ENCODE measurements around the gene C2orf81.

C2orf81 gene

DNA sequence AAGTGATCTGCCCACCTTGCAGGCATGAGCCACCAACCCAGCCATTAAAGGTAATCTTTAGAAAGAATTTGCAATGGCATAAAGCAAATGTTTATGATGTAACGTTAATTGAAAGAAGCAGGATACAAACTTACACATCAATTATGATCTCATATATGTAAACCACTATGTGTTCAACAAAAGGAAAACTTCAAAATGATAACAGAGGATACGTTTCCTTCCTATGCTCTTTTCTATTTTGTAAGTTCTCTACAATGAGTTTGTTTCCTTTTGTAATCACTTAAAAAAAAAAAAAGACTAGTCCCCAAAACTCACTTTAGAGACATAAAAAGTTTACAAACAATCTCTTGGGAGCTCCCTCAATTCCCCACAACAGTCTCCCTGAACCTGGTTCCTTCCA, 1.4 kb downstream of the C2orf81 start:
- TF ChIP-seq, protein P1, sequence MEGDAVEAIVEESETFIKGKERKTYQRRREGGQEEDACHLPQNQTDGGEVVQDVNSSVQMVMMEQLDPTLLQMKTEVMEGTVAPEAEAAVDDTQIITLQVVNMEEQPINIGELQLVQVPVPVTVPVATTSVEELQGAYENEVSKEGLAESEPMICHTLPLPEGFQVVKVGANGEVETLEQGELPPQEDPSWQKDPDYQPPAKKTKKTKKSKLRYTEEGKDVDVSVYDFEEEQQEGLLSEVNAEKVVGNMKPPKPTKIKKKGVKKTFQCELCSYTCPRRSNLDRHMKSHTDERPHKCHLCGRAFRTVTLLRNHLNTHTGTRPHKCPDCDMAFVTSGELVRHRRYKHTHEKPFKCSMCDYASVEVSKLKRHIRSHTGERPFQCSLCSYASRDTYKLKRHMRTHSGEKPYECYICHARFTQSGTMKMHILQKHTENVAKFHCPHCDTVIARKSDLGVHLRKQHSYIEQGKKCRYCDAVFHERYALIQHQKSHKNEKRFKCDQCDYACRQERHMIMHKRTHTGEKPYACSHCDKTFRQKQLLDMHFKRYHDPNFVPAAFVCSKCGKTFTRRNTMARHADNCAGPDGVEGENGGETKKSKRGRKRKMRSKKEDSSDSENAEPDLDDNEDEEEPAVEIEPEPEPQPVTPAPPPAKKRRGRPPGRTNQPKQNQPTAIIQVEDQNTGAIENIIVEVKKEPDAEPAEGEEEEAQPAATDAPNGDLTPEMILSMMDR (IDR thresholded peaks at IDR 0.05; ENCODE audit: low read depth, low read length) = no peak
- no peak for TF ChIP-seq EZH2phosphoT487 (IDR thresholded peaks at IDR 0.05; ENCODE audit: low read depth)
- H4K20me1 ChIP-seq (ENCODE audit: insufficient read depth, low read length) = no peaks in the 10 kb centered on the region

DNA sequence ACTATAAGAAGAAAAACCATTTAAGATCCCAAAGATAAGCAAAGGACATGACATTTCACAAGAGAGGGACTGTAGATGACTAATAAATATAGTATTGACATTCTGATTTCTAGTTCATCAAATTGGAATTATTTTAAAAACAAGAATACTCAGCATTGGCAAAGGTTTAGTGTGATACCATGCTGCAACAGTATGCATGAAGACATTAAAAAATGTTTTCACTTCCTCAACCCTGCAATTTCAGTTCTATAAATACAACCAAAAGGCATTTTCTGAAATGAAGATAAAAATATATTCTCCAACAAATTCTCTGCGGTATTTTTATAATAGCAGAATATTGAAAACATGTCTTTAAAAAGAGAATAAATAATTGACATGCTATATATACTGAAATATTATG, 2.1 kb downstream of the C2orf81 start:
- Histone ChIP-seq H3K9me3 (ENCODE audit: insufficient read depth, low read length) (no peaks in the 10 kb centered on the region), H3K27ac (ENCODE audit: low read length) (peak overlapping the region; percentile 31), H3K36me3 (replicated peaks; ENCODE audit: low read depth, low read length) (peaks cover 8% of the 10 kb centered on the region), H2AFZ (ENCODE audit: low read depth, low read length) (no peak overlapping the region), H3K4me3 (ENCODE audit: low read length) (peak overlapping the region; percentile 88), H3K79me2 (ENCODE audit: low read length) (no peaks in the 10 kb centered on the region), H3K4me1 (ENCODE audit: low read length) (peaks cover 32% of the 10 kb centered on the region), H4K20me1 (ENCODE audit: insufficient read depth, low read length) (no peaks in the 10 kb centered on the region), H3K4me2 (ENCODE audit: low read length) (peak overlapping the region; percentile 98), H3K9ac (ENCODE audit: low read length) (0 out of 2 replicates have a peak overlapping the region, but pooled peaks have one; percentile 15), H3K27me3 (ENCODE audit: low read depth, low read length) (no peaks in the 10 kb centered on the region)
- TF ChIP-seq, protein P1 (IDR thresholded peaks at IDR 0.05; ENCODE audit: low read depth, low read length) = no peak
- no peak for TF ChIP-seq EZH2phosphoT487 (IDR thresholded peaks at IDR 0.05; ENCODE audit: low read depth)

More for the DNA sequence above, 1.4 kb downstream of the C2orf81 start:
- peaks cover 14% of the 10 kb centered on the region for H3K36me3 ChIP-seq (replicated peaks; ENCODE audit: low read depth, low read length)
- H2AFZ ChIP-seq (ENCODE audit: low read depth, low read length) = no peak overlapping the region
- peaks cover 32% of the 10 kb centered on the region for H3K4me1 ChIP-seq (ENCODE audit: low read length)
- peak overlapping the region; percentile 98 for H3K4me2 ChIP-seq (ENCODE audit: low read length)
- H3K9ac ChIP-seq (ENCODE audit: low read length) = 0 out of 2 replicates have a peak overlapping the region, but pooled peaks have one; percentile 15
- no peaks in the 10 kb centered on the region for H3K79me2 ChIP-seq (ENCODE audit: low read length)
- H3K27me3 ChIP-seq (ENCODE audit: low read depth, low read length) = no peaks in the 10 kb centered on the region
- no peaks in the 10 kb centered on the region for H3K9me3 ChIP-seq (ENCODE audit: insufficient read depth, low read length)
- H3K4me3 ChIP-seq (ENCODE audit: low read length) = peak overlapping the region; percentile 88
- peak overlapping the region; percentile 31 for H3K27ac ChIP-seq (ENCODE audit: low read length)

DNA sequence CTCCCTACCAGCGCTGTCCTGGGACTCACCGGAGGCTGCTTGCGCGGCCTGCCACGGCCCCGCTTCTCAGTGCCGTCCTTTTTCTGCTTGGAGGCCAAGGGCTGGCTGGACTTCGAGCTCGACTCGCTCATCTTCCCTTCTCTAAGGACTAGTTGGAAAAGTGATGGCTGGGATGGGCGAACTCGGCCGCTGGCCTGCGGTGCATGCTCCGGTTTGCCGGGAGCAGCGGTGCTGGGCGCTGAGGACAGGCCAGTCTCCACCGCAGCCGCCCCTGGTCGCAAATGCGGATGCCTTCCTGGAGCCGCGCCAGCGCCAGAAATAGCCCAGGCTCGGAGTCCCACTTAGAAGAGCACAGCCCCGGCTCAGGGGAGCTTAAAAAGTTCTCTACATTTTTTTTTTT, 3.1 kb downstream of the C2orf81 start:
- no peak overlapping the region for H2AFZ ChIP-seq (ENCODE audit: low read depth, low read length)
- no peaks in the 10 kb centered on the region for H3K9me3 ChIP-seq (ENCODE audit: insufficient read depth, low read length)
- H4K20me1 ChIP-seq (ENCODE audit: insufficient read depth, low read length) = no peaks in the 10 kb centered on the region
- H3K36me3 ChIP-seq (replicated peaks; ENCODE audit: low read depth, low read length) = peaks cover 5% of the 10 kb centered on the region
- no peak for TF ChIP-seq EZH2phosphoT487 (IDR thresholded peaks at IDR 0.05; ENCODE audit: low read depth)
- TF ChIP-seq, protein P1 (IDR thresholded peaks at IDR 0.05; ENCODE audit: low read depth, low read length) = no peak
- H3K4me2 ChIP-seq (ENCODE audit: low read length) = no peak overlapping the region
- no peaks in the 10 kb centered on the region for H3K79me2 ChIP-seq (ENCODE audit: low read length)
- H3K27ac ChIP-seq (ENCODE audit: low read length) = no peak overlapping the region
- H3K4me1 ChIP-seq (ENCODE audit: low read length) = peaks cover 32% of the 10 kb centered on the region
- H3K27me3 ChIP-seq (ENCODE audit: low read depth, low read length) = no peaks in the 10 kb centered on the region
- no peak overlapping the region for H3K9ac ChIP-seq (ENCODE audit: low read length)
- no peak overlapping the region for H3K4me3 ChIP-seq (ENCODE audit: low read length)

DNA sequence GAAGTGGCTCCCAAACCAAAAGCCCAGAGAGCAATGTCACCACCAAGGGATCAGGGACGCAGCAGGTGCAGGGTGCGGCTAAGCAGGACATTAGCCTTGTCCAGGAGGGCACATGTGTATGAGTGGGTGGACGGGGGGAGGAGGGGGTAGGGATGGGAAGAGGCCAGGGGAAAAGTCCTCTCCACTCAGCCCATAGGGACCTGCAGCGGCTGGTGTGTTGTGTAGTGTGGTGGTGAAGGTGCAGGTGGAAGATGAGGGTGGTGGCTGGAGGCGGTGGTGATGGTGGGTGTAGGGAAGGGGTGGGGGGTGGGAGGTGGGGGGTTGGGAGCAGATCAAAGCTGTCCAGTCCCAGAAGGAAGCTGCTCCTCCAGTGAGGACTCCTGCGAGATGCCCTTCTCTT, 3.7 kb downstream of the C2orf81 start:
- H3K4me1 ChIP-seq (ENCODE audit: low read length) = peaks cover 32% of the 10 kb centered on the region
- no peaks in the 10 kb centered on the region for H3K9me3 ChIP-seq (ENCODE audit: insufficient read depth, low read length)
- no peak overlapping the region for H3K4me3 ChIP-seq (ENCODE audit: low read length)
- H3K27me3 ChIP-seq (ENCODE audit: low read depth, low read length) = no peaks in the 10 kb centered on the region
- H3K36me3 ChIP-seq (replicated peaks; ENCODE audit: low read depth, low read length) = no peaks in the 10 kb centered on the region
- H3K9ac ChIP-seq (ENCODE audit: low read length) = no peak overlapping the region
- no peak overlapping the region for H2AFZ ChIP-seq (ENCODE audit: low read depth, low read length)
- H3K4me2 ChIP-seq (ENCODE audit: low read length) = no peak overlapping the region
- no peak for TF ChIP-seq EZH2phosphoT487 (IDR thresholded peaks at IDR 0.05; ENCODE audit: low read depth)
- TF ChIP-seq, protein P1 (IDR thresholded peaks at IDR 0.05; ENCODE audit: low read depth, low read length) = no peak
- no peaks in the 10 kb centered on the region for H4K20me1 ChIP-seq (ENCODE audit: insufficient read depth, low read length)
- no peaks in the 10 kb centered on the region for H3K79me2 ChIP-seq (ENCODE audit: low read length)
- no peak overlapping the region for H3K27ac ChIP-seq (ENCODE audit: low read length)

All from OCI-LY3 (cell line).